H9 (cell line): ENCODE data around the gene MRPS31. TPM values are rescaled to one million over a fixed set of nuclear protein-coding genes. Genes with fewer than 3 reads are reported as not detected.

Experiments
- DNase-seq: peaks from one replicate; pipeline ENCODE4 v3.0.0-alpha.2; 2017
- H2AFZ ChIP-seq: one replicate; pipeline ENCODE4 v1.6.1; 2013; ENCODE audit warnings: mild to moderate bottlenecking, low read length, control low read depth, moderate library complexity
- H2AK5ac ChIP-seq: 2 replicates; pipeline ENCODE4 v1.6.1; 2013; ENCODE audit warnings: low read length, control low read depth, mixed read lengths; ENCODE audit not compliant: insufficient read length
- H2BK120ac ChIP-seq: one replicate; pipeline ENCODE4 v1.6.1; 2013; ENCODE audit warnings: low read depth, mild to moderate bottlenecking, low read length, control low read depth, inconsistent platforms; ENCODE audit not compliant: poor library complexity, severe bottlenecking
- H2BK12ac ChIP-seq: 2 replicates; pipeline ENCODE4 v1.6.1; 2013; ENCODE audit warnings: low read length, control low read depth, mixed read lengths, low read depth; ENCODE audit not compliant: insufficient read length
- H2BK15ac ChIP-seq: 2 replicates; pipeline ENCODE4 v1.6.1; 2013; ENCODE audit warnings: low read depth, low read length, control low read depth
- H2BK20ac ChIP-seq: one replicate; pipeline ENCODE4 v1.6.1; 2013; ENCODE audit warnings: low read depth, mild to moderate bottlenecking, low read length, control low read depth, inconsistent platforms; ENCODE audit not compliant: poor library complexity, severe bottlenecking
- H2BK5ac ChIP-seq: 2 replicates; pipeline ENCODE4 v1.6.1; 2013; ENCODE audit warnings: low read length, control low read depth, mixed read lengths; ENCODE audit not compliant: insufficient read length
- H3K14ac ChIP-seq: 2 replicates; pipeline ENCODE4 v1.6.1; 2013; ENCODE audit warnings: low read length, control low read depth; ENCODE audit not compliant: insufficient read depth
- H3K18ac ChIP-seq: 2 replicates; pipeline ENCODE4 v1.6.1; 2013; ENCODE audit warnings: low read depth, mild to moderate bottlenecking, mixed read lengths, low read length, control low read depth; ENCODE audit not compliant: insufficient read length
- H3K23ac ChIP-seq: 2 replicates; pipeline ENCODE4 v1.6.1; 2013; ENCODE audit warnings: low read length, control low read depth, mixed read lengths, low read depth; ENCODE audit not compliant: insufficient read length
- H3K23me2 ChIP-seq: 2 replicates; pipeline ENCODE4 v1.6.1; 2013; ENCODE audit warnings: low read depth, mild to moderate bottlenecking, mixed read lengths, low read length, control low read depth; ENCODE audit not compliant: insufficient read length, poor library complexity, severe bottlenecking
- H3K27ac ChIP-seq: 2 replicates; pipeline ENCODE4 v1.5.1; 2013; ENCODE audit warnings: low read length, control low read depth, mixed read lengths, low read depth; ENCODE audit not compliant: insufficient read length
- H3K27me3 ChIP-seq: 2 replicates; pipeline ENCODE4 v1.6.1; 2013; ENCODE audit warnings: low read length, control low read depth, inconsistent platforms; ENCODE audit not compliant: insufficient read depth
- H3K4ac ChIP-seq: 2 replicates; pipeline ENCODE4 v1.6.1; 2013; ENCODE audit warnings: low read depth, mild to moderate bottlenecking, control low read depth, inconsistent platforms, low read length, moderate library complexity
- H3K4me1 ChIP-seq: 2 replicates; pipeline ENCODE4 v1.6.1; 2013; ENCODE audit warnings: low read length, control low read depth, inconsistent platforms; ENCODE audit not compliant: insufficient read depth
- H3K4me2 ChIP-seq: 2 replicates; pipeline ENCODE4 v1.6.1; 2013; ENCODE audit warnings: low read length, control low read depth, mixed read lengths; ENCODE audit not compliant: insufficient read length, insufficient read depth
- H3K56ac ChIP-seq: 2 replicates; pipeline ENCODE4 v1.6.1; 2013; ENCODE audit warnings: low read depth, mild to moderate bottlenecking, mixed read lengths, low read length, control low read depth; ENCODE audit not compliant: insufficient read length
- H3K79me1 ChIP-seq: 2 replicates; pipeline ENCODE4 v1.6.1; 2013; ENCODE audit warnings: low read depth, mild to moderate bottlenecking, moderate library complexity, low read length, control low read depth, inconsistent platforms; ENCODE audit not compliant: insufficient read depth, poor library complexity, severe bottlenecking
- H3K79me2 ChIP-seq: 2 replicates; pipeline ENCODE4 v1.6.1; 2013; ENCODE audit warnings: low read length, control low read depth, inconsistent platforms; ENCODE audit not compliant: insufficient read depth
- H3K9ac ChIP-seq: 2 replicates; pipeline ENCODE4 v1.6.1; 2013; ENCODE audit warnings: low read length, control low read depth, mixed read lengths; ENCODE audit not compliant: insufficient read length; ENCODE audit errors: extremely low read depth
- H3K9me3 ChIP-seq: one replicate; pipeline ENCODE4 v1.6.1; 2013; ENCODE audit warnings: low read depth, low read length, inconsistent platforms; ENCODE audit not compliant: control insufficient read depth
- H3T11ph ChIP-seq: one replicate; pipeline ENCODE4 v1.6.1; 2013; ENCODE audit warnings: mild to moderate bottlenecking, low read length, control low read depth, inconsistent platforms
- H4K20me1 ChIP-seq: one replicate; pipeline ENCODE4 v1.6.1; 2013; ENCODE audit not compliant: control insufficient read depth, insufficient read length, insufficient read depth
- H4K5ac ChIP-seq: 2 replicates; pipeline ENCODE4 v1.6.1; 2013; ENCODE audit warnings: low read depth, mild to moderate bottlenecking, mixed read lengths, low read length, control low read depth; ENCODE audit not compliant: insufficient read length
- H4K8ac ChIP-seq: replicated peaks from 2 replicates; pipeline ENCODE4 v1.6.1; 2013; ENCODE audit warnings: low read length, control low read depth, mixed read lengths, low read depth; ENCODE audit not compliant: insufficient read length
- H4K91ac ChIP-seq: 2 replicates; pipeline ENCODE4 v1.6.1; 2013; ENCODE audit warnings: low read depth, mild to moderate bottlenecking, moderate library complexity, mixed read lengths, low read length, control low read depth; ENCODE audit not compliant: insufficient read length
- H3K27ac Mint-ChIP-seq, 3 experiments: 2 replicates in 2 of 3; 3 replicates in 1 of 3; pipeline ENCODE4 v1.8.0; 2020 to 2021; ENCODE audit warnings: mixed read lengths in 3 of 3, mild to moderate bottlenecking in 1 of 3, moderate library complexity in 1 of 3
- H3K27me3 Mint-ChIP-seq: 2 replicates; pipeline ENCODE4 v1.8.0; 2021; ENCODE audit warnings: low read depth, mild to moderate bottlenecking, moderate library complexity, mixed read lengths
- H3K36me3 Mint-ChIP-seq, 3 experiments: 2 replicates in 2 of 3; 3 replicates in 1 of 3; pipeline ENCODE4 v1.8.0; 2020 to 2021; ENCODE audit warnings: low read depth in 3 of 3, mixed read lengths in 3 of 3; ENCODE audit not compliant: insufficient read depth in 1 of 3
- H3K4me1 Mint-ChIP-seq, 2 experiments: 2 replicates each; pipeline ENCODE4 v1.8.0; 2020; ENCODE audit warnings: mixed read lengths in 2 of 2
- H3K4me3 Mint-ChIP-seq, 2 experiments: 2 replicates in 1 of 2; 3 replicates in 1 of 2; pipeline ENCODE4 v1.8.0; 2020 to 2021; ENCODE audit warnings: mild to moderate bottlenecking in 2 of 2, mixed read lengths in 2 of 2, moderate library complexity in 1 of 2
- H3K9me3 Mint-ChIP-seq, 2 experiments: 2 replicates in 1 of 2; 3 replicates in 1 of 2; pipeline ENCODE4 v1.8.0; 2020; ENCODE audit warnings: mild to moderate bottlenecking in 2 of 2, mixed read lengths in 2 of 2, moderate library complexity in 1 of 2
- CTCF ChIP-seq: fragments of 200-600 bp; sonication (generic); conservative IDR thresholded peaks from 3 replicates; pipeline ENCODE4 v1.8.0; 2021; ENCODE audit warnings: antibody characterized with exemption, mild to moderate bottlenecking
- WGBS: extraction: QIAGEN DNeasy Blood & Tissue Kit; methylation state at CpG from one replicate; pipeline ENCODE4 v1.1.7; 2013; ENCODE audit warnings: missing lambda C conversion rate, low lambda C conversion rate, mixed read lengths; ENCODE audit not compliant: insufficient read length; ENCODE audit errors: extremely low coverage; 5-methylcytosine and 5-hydroxymethylcytosine counted together
- total RNA-seq: library from RNA; stranded (reverse); gene quantifications from 2 replicates; pipeline ENCODE4 v1.2.1, GENCODE V29; 2021

Gene MRPS31
- total RNA-seq, 1 experiment from 2014 or later = 27.3 TPM

- no peak overlapping the region for H3K18ac ChIP-seq
- no peak overlapping the region for H3K14ac ChIP-seq
- Mint-ChIP-seq H3K27ac (no peak overlapping the region), H3K9me3 (no peaks in the 10 kb centered on the region), H3K27me3 (no peaks in the 10 kb centered on the region), H3K4me3 (no peak overlapping the region), H3K4me1 (peaks cover 0 to 6% of the 10 kb centered on the region in 2 experiments; a peak in 1 of 4 replicates), H3K36me3 (peaks cover 5 to 46% (median 40%) of the 10 kb centered on the region in 3 experiments; a peak in 6 of 7 replicates)
- no peak overlapping the region for H4K91ac ChIP-seq
- H3K23ac ChIP-seq = no peak overlapping the region
- no peak for DNase-seq
- no peaks in the 10 kb centered on the region; the same call in 1 of the 2 replicates for H3K27me3 ChIP-seq
- H3K27ac ChIP-seq = no peak overlapping the region
- H3K79me2 ChIP-seq = no peaks in the 10 kb centered on the region
- no peaks in the 10 kb centered on the region for H3K4me1 ChIP-seq
- H4K5ac ChIP-seq = no peak overlapping the region
- TF ChIP-seq CTCF = no peak
- no CpG with 5 or more reads among the region's 4 CpGs for WGBS
- no peak overlapping the region for H3K4ac ChIP-seq
- H2AK5ac ChIP-seq = no peak overlapping the region
- H3K23me2 ChIP-seq = no peaks in the 10 kb centered on the region
- no peaks in the 10 kb centered on the region for H4K20me1 ChIP-seq
- no peak overlapping the region for H2BK15ac ChIP-seq
- no peak overlapping the region for H2BK20ac ChIP-seq
- no peak overlapping the region for H3T11ph ChIP-seq
- no peak overlapping the region for H2BK12ac ChIP-seq
- H2BK5ac ChIP-seq = no peak overlapping the region
- H2AFZ ChIP-seq = no peak overlapping the region
- no peak overlapping the region for H2BK120ac ChIP-seq
- no peak overlapping the region for H3K4me2 ChIP-seq
- H3K79me1 ChIP-seq = no peaks in the 10 kb centered on the region
- no peak overlapping the region for H4K8ac ChIP-seq
- no peak overlapping the region for H3K56ac ChIP-seq
- no peaks in the 10 kb centered on the region for H3K9me3 ChIP-seq
- no peak overlapping the region for H3K9ac ChIP-seq
These were observed 28.5 kb upstream of the MRPS31 start for GRCh38 chr13:40799508-40799907.
